ENCODE results near the gene VPS13D. TPM values are rescaled to one million over a fixed set of nuclear protein-coding genes. Genes with fewer than 3 reads are reported as not detected.

Gene VPS13D
- polyA plus RNA-seq, 1 of the 3 experiments (the other 2 are of a cell fraction) = 15.0 TPM

DNA sequence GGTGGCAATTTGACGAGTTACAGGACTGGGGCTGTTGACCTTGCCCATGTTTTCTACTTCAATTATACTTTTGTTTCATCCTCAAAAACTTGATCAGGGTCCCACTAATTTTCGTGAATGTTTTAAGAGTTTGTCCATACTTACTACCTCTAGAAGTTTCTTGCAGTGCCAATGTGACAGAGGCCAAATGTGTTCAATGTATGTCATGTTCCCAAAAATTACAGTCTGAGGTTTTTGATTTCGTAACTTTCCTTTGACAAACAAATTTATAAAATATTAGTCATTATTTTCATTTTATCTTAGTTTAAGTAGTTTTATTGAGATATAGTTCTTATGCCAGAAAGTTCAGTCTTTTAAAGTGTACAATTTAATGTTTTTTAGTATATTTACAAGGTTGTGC lies 15.3 kb downstream of the VPS13D start:
- Histone ChIP-seq H3K27me3 (ENCODE audit: insufficient read depth) (no peaks in the 10 kb centered on the region), H3K27ac (ENCODE audit: low read depth in 2 of 2, low read length in 1 of 2) (no peak overlapping the region), H3K9me3 (no peaks in the 10 kb centered on the region), H3F3A (replicated peaks; ENCODE audit: insufficient read depth) (no peaks in the 10 kb centered on the region), H3K9me2 (no peaks in the 10 kb centered on the region), H4K20me1 (ENCODE audit: insufficient read depth) (no peaks in the 10 kb centered on the region), H3K4me3 (ENCODE audit: low read depth in 2 of 2, low read length in 1 of 2) (no peak overlapping the region), H3K36me3 (replicated peaks in 1 of 2; ENCODE audit: control insufficient read depth in 1 of 2, insufficient read depth in 2 of 2, low read length in 1 of 2) (peaks cover 28 to 50% of the 10 kb centered on the region in 2 experiments), H3K9ac (no peak overlapping the region), H2AFZ (ENCODE audit: low read depth) (no peak overlapping the region), H3K79me2 (ENCODE audit: insufficient read depth) (peaks cover 5% of the 10 kb centered on the region; the same call in 1 of the 2 replicates), H3K4me1 (ENCODE audit: control insufficient read depth in 1 of 2, insufficient read depth in 2 of 2, low read depth in 1 of 2, low read length in 1 of 2) (no peaks in the 10 kb centered on the region), H3K4me2 (no peak overlapping the region)
- WGBS (ENCODE audit: low lambda C conversion rate) = 82% methylated on average over 3 of the region's 3 CpGs
- CTCF ChIA-PET = interaction anchor here (2.8 kb wide), 1 partner anchor 11 kb away, joined by 8 read pairs; no protein-coding TSS in a partner anchor
- DNase-seq = no peak
- POLR2A ChIA-PET = no interaction called here
- TF ChIP-seq, protein P1, sequence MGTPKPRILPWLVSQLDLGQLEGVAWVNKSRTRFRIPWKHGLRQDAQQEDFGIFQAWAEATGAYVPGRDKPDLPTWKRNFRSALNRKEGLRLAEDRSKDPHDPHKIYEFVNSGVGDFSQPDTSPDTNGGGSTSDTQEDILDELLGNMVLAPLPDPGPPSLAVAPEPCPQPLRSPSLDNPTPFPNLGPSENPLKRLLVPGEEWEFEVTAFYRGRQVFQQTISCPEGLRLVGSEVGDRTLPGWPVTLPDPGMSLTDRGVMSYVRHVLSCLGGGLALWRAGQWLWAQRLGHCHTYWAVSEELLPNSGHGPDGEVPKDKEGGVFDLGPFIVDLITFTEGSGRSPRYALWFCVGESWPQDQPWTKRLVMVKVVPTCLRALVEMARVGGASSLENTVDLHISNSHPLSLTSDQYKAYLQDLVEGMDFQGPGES (IDR thresholded peaks at IDR 0.05; ENCODE audit: low read depth, low read length) = no peak
- TF ChIP-seq, protein P2, sequence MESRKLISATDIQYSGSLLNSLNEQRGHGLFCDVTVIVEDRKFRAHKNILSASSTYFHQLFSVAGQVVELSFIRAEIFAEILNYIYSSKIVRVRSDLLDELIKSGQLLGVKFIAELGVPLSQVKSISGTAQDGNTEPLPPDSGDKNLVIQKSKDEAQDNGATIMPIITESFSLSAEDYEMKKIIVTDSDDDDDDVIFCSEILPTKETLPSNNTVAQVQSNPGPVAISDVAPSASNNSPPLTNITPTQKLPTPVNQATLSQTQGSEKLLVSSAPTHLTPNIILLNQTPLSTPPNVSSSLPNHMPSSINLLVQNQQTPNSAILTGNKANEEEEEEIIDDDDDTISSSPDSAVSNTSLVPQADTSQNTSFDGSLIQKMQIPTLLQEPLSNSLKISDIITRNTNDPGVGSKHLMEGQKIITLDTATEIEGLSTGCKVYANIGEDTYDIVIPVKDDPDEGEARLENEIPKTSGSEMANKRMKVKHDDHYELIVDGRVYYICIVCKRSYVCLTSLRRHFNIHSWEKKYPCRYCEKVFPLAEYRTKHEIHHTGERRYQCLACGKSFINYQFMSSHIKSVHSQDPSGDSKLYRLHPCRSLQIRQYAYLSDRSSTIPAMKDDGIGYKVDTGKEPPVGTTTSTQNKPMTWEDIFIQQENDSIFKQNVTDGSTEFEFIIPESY (IDR thresholded peaks at IDR 0.05; ENCODE audit: borderline replicate concordance, low read depth) = no peak
- TF ChIP-seq NRF1 (IDR thresholded peaks at IDR 0.05; ENCODE audit: low read depth, low read length) (no peak), NFIC (IDR thresholded peaks at IDR 0.05; ENCODE audit: borderline replicate concordance) (no peak), MEF2A (IDR thresholded peaks at IDR 0.05; ENCODE audit: borderline replicate concordance, low read depth) (no peak), GABPA (IDR thresholded peaks at IDR 0.05; ENCODE audit: low read depth) (no peak), FOXJ3 (CRISPR knock-in tag; IDR thresholded peaks at IDR 0.05) (no peak), YY1 (IDR thresholded peaks at IDR 0.05; ENCODE audit: low read depth) (no peak), POLR2AphosphoS5 (IDR thresholded peaks at IDR 0.05; ENCODE audit: low read depth, low read length) (no peak), TEAD4 (IDR thresholded peaks at IDR 0.05; ENCODE audit: borderline replicate concordance, insufficient read depth) (no peak), TCF12 (IDR thresholded peaks at IDR 0.05) (no peak), RCOR1 (IDR thresholded peaks at IDR 0.05; ENCODE audit: low read length) (no peak), FOXM1 (IDR thresholded peaks at IDR 0.05; ENCODE audit: low read depth) (no peak), REST (IDR thresholded peaks at IDR 0.05; ENCODE audit: low read depth, low read length) (no peak), JUND (IDR thresholded peaks at IDR 0.05) (no peak)
- TF ChIP-seq, protein P3, sequence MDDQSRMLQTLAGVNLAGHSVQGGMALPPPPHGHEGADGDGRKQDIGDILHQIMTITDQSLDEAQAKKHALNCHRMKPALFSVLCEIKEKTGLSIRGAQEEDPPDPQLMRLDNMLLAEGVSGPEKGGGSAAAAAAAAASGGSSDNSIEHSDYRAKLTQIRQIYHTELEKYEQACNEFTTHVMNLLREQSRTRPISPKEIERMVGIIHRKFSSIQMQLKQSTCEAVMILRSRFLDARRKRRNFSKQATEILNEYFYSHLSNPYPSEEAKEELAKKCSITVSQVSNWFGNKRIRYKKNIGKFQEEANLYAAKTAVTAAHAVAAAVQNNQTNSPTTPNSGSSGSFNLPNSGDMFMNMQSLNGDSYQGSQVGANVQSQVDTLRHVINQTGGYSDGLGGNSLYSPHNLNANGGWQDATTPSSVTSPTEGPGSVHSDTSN (IDR thresholded peaks at IDR 0.05) = no peak

Measured in SK-N-SH (cell line).